GM04504 (cell line): ENCODE data around the gene ZNF646.

Source experiments
- DNase-seq: peaks from one replicate; pipeline ENCODE4 v3.0.0-alpha.2; 2012; ENCODE audit warnings: low read depth

Gene ZNF646

GRCh38 chr16:31130899-31131298 is 56.7 kb downstream of the ZNF646 start:
- DNase-seq: no peak

- DNase-seq: no peak
Observed at GRCh38 chr16:31131416-31131815, 57.2 kb downstream of the ZNF646 start.

- DNase-seq: no peak
Observed at GRCh38 chr16:31131841-31132271, 57.6 kb downstream of the ZNF646 start.

- DNase-seq: no peak
Observed at GRCh38 chr16:31132303-31132979, 58.2 kb downstream of the ZNF646 start.

- DNase-seq: no peak
Observed at GRCh38 chr16:31133046-31133501, 58.9 kb downstream of the ZNF646 start.
